GM12865 (cell line): Measurements from ENCODE around the gene SSBP4.

Experiments
- DNase-seq: peaks from one replicate; pipeline ENCODE4 v3.0.0; 2010; ENCODE audit warnings: low read depth
- H3K4me3 ChIP-seq: 2 replicates; pipeline ENCODE4 v1.5.1; 2011; ENCODE audit warnings: mild to moderate bottlenecking, low read depth, low read length, control low read depth
- CTCF ChIP-seq: IDR thresholded peaks from 2 replicates; pipeline ENCODE4 v1.5.1; 2011; ENCODE audit warnings: low read length, control low read depth, low read depth, inconsistent platforms; ENCODE audit not compliant: insufficient read depth; ENCODE audit errors: missing control alignments

Gene SSBP4

GRCh38 chr19:18457483-18458331 lies 38.5 kb downstream of the SSBP4 start:
- TF ChIP-seq CTCF: no peak
- no peak for DNase-seq

GRCh38 chr19:18460900-18461299 lies 41.7 kb downstream of the SSBP4 start:
- no peak overlapping the region for H3K4me3 ChIP-seq
- DNase-seq: no peak
- no peak for TF ChIP-seq CTCF

More at GRCh38 chr19:18457483-18458331, 38.5 kb downstream of the SSBP4 start:
- no peak overlapping the region for H3K4me3 ChIP-seq

- TF ChIP-seq CTCF: no peak
- no peak for DNase-seq
- no peak overlapping the region for H3K4me3 ChIP-seq
These were observed 42.3 kb downstream of the SSBP4 start for GRCh38 chr19:18461471-18461870.

GRCh38 chr19:18464646-18465045 lies 45.4 kb downstream of the SSBP4 start:
- no peak overlapping the region for H3K4me3 ChIP-seq
- DNase-seq: no peak
- no peak for TF ChIP-seq CTCF

- DNase-seq: no peak
- TF ChIP-seq CTCF: no peak
These were observed 46.2 kb downstream of the SSBP4 start for GRCh38 chr19:18465214-18465963.

GRCh38 chr19:18465964-18466339 lies 46.8 kb downstream of the SSBP4 start:
- no peak for TF ChIP-seq CTCF
- H3K4me3 ChIP-seq: no peak overlapping the region

More at GRCh38 chr19:18465214-18465963, 46.2 kb downstream of the SSBP4 start:
- no peak overlapping the region for H3K4me3 ChIP-seq

GRCh38 chr19:18466354-18466753 lies 47.2 kb downstream of the SSBP4 start:
- DNase-seq: no peak
- H3K4me3 ChIP-seq: no peak overlapping the region
- no peak for TF ChIP-seq CTCF

More at GRCh38 chr19:18465964-18466339, 46.8 kb downstream of the SSBP4 start:
- DNase-seq: no peak
